Measurements from ENCODE around the gene TMPRSS12. TPM values are rescaled to one million over a fixed set of nuclear protein-coding genes. Genes with fewer than 3 reads are reported as not detected.
"Not testable (repeated sequence)": the region's sequence is repeated elsewhere in the genome, so short reads cannot be mapped to it uniquely, and the experiment has no call there.

TMPRSS12 gene
- total and polyA plus RNA-seq, 5 experiments from 2014 or later: not detected

DNA sequence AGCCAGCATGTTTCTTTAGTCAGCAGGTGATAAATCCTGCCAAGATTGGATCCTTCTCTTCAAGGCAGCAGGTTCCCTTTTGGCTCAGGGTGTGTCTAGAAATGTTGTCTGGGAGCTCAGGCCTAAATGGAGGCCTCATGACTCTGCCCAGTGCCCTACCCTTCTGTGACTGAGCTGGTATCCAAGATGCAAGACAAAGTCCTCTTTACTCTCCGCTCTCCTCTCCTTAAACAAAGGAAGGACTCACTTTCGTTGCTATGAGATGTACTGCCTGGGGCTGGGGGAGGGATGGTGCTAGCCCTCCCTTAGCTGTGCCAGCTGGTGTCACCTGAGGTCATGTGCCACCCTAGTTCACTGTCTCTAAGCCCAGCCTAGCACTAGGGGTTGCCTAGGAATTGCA lies 13.8 kb upstream of the TMPRSS12 start:
- peaks cover 0 to 12% (median 6%) of the 10 kb centered on the region in 9 donors for H3K9me3 Mint-ChIP-seq
- H3K4me3 Mint-ChIP-seq: no peak overlapping the region
- no peak for DNase-seq
- ATAC-seq: no peak
- H3K27me3 Mint-ChIP-seq: peaks cover 0 to 4% (median 0%) of the 10 kb centered on the region in 5 donors
- peaks cover 0 to 6% (median 5%) of the 10 kb centered on the region in 3 donors for H3K36me3 Mint-ChIP-seq
- peaks cover 0 to 9% (median 8%) of the 10 kb centered on the region in 4 donors for H3K4me1 Mint-ChIP-seq
- H3K27ac Mint-ChIP-seq: peak overlapping the region in 3 of 10 donors; percentile 16 to 63 (median 53)
- POLR2A ChIA-PET: no interaction called here

DNA sequence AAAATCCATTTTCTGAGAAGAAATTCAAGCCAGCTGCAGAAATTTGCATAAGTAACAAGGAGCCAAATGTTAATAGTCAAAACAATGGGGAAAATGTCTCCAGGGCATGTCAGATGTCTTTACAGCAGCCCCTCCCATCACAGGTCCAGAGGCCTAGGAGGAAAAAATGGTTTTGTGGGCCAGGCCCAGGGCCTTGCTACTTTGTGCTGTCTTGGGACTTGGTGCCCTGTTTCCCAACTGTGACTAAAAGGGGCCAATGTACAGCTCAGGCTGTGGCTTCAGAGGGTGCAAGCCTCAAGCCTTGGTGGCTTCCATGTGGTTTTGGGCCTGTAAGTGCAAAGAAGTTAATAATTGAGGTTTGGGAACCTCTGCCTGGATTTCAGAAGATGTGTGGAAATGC lies 8.9 kb upstream of the TMPRSS12 start:
- Mint-ChIP-seq H3K36me3 (peaks cover 0 to 13% (median 8%) of the 10 kb centered on the region in 3 donors), H3K9me3 (peaks cover 0 to 29% (median 13%) of the 10 kb centered on the region in 9 donors)
- DNase-seq, H3K27ac Mint-ChIP-seq, ATAC-seq, H3K4me3 Mint-ChIP-seq, H3K27me3 Mint-ChIP-seq, H3K4me1 Mint-ChIP-seq, POLR2A ChIA-PET: not testable (repeated sequence)

DNA sequence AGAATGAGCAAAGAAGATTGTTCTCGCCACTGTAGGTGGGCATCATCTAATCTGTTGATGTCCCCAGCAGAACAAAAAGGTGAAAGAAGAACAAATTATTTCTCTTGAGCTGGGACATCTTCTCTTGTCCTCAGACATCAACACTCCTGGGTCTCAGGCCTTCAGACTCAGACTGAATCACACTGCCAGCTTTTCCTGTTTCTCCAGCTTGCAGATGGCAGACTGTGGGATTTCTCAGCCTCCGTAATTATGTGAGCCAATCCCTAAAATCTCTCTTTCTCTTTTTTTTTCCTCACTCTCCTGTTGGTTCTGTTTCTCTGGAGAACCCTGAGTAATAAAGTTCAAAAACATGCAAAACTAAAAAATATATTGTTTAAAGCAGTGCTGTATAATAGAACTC lies 3.7 kb upstream of the TMPRSS12 start:
- Mint-ChIP-seq H3K36me3 (peaks cover 2 to 20% (median 11%) of the 10 kb centered on the region in 3 donors), H3K4me3 (no peak overlapping the region), H3K9me3 (peaks cover 0 to 35% (median 10%) of the 10 kb centered on the region in 9 donors), H3K4me1 (no peaks in the 10 kb centered on the region), H3K27me3 (peaks cover 0 to 11% (median 8%) of the 10 kb centered on the region in 5 donors), H3K27ac (no peak overlapping the region)
- ATAC-seq (no peak), DNase-seq (no peak)
- POLR2A ChIA-PET: interaction anchor here (0.6 kb wide), 1 partner anchor 533 kb away, joined by 3 read pairs; no protein-coding TSS in a partner anchor

DNA sequence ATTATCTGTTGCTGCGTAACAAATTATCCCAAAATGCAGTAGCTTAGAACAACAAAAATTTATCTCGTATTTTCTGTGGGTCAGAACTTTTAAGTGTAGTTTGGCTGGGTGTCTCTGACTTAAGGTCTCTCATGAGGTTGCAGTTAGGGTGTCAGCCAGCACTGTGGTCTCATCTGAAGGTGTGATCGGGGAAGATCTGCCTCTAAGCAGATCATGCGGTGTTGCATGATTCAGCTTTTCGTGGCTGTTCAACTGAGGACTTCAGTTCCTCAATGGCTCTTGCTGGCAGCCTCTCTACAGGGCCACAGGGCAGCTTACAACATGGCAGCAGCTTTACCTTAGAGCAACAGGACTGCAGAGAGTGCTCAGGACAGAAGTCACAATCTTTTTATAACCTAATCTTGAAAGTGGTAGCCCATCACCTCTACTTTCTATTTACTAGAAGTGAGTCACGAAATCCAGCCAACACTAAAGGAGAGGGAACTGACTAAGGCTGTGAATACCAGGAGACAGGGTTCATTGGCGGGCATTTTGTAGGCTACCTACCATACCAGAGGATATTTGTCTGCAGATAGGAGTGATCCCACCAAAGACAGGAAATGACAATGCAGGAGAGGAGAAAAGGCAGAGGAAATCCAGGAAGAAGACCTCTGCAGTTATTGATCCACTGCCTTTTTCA lies 1.8 kb upstream of the TMPRSS12 start:
- POLR2A ChIA-PET: no interaction called here
- Mint-ChIP-seq H3K4me3 (no peak overlapping the region), H3K4me1 (no peaks in the 10 kb centered on the region), H3K27me3 (peaks cover 0 to 12% (median 10%) of the 10 kb centered on the region in 5 donors), H3K27ac (no peak overlapping the region), H3K36me3 (peaks cover 2 to 13% (median 10%) of the 10 kb centered on the region in 3 donors), H3K9me3 (peaks cover 0 to 17% (median 3%) of the 10 kb centered on the region in 9 donors)
- DNase-seq: no peak
- no peak for ATAC-seq

DNA sequence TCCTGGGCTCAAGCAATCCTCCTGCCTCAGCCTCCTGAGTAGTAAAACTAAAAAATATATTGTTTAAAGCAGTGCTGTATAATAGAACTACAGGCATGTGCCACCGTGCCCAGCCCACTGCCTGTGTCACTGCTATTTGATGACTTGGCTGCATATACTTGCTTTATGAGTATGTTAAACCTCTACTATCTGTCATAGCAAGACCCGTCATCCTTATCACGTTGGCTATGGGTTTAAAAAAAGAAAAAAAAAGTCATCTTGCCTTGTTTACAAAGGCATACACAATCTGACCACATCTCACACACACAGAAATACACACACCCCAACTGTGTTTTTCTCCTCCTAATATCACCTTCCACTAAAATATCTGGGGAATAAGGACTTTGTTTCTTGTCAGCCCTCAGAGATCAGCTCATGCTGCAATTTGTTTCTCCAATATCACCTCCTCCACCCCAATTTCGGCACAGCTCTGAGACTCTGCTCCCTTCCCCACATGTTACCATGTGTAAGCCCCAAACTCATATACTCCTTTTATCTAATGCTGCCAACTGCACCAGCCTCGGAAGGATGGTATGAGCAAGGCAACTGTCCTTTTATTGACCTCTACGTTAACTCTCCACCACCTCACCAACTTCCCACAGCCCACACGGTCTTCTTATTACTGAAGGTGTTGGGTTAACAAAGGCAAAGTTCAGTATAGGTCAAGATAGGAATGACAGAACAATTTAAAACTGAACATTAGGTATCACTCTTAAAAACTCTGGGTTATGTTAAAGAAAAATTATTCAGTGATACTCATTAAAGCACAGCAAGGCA lies 802 bp upstream of the TMPRSS12 start:
- POLR2A ChIA-PET: no interaction called here
- H3K4me3 Mint-ChIP-seq: no peak overlapping the region
- peak overlapping the region in 1 of 10 donors; percentile 37 for H3K27ac Mint-ChIP-seq
- ATAC-seq: no peak
- H3K27me3 Mint-ChIP-seq: peaks cover 0 to 10% (median 10%) of the 10 kb centered on the region in 5 donors
- peaks cover 2 to 13% (median 10%) of the 10 kb centered on the region in 3 donors for H3K36me3 Mint-ChIP-seq
- no peak for DNase-seq
- H3K9me3 Mint-ChIP-seq: peaks cover 0 to 17% (median 3%) of the 10 kb centered on the region in 9 donors
- H3K4me1 Mint-ChIP-seq: no peaks in the 10 kb centered on the region

DNA sequence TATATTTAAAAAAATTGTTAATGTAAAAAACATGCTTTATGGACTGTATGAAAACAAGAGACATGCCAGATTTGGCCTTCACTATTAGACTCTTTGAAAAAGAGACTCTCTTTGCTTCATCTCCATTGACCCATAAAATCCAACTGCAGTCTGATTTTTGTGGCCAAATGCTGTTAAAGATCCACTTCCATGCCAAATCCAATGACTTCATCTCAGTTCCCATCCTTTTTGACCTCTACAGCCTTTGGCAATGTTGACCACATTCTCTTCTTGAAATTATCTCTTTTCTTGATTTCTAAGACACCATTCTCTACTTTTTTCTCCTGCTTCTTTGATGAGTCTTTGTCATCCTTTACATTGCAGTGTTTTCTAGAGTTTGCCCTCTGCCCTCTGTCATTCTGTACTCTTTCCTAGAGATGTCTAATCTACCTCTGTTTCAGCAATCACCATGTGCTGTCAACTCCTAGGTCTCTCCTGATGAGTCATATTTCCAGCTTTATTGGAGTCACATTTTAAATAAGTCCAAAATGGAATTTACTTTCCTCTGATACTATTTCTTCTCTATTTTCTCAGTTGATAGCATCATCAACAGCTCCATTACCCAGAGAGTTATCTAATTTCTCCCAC lies 2.4 kb downstream of the TMPRSS12 start:
- H3K4me1 Mint-ChIP-seq: no peaks in the 10 kb centered on the region
- no peak overlapping the region for H3K4me3 Mint-ChIP-seq
- DNase-seq: no peak
- peaks cover 10 to 17% (median 12%) of the 10 kb centered on the region in 5 donors for H3K27me3 Mint-ChIP-seq
- peaks cover 2 to 13% (median 10%) of the 10 kb centered on the region in 3 donors for H3K36me3 Mint-ChIP-seq
- POLR2A ChIA-PET: no interaction called here
- peaks cover 0 to 17% (median 3%) of the 10 kb centered on the region in 9 donors for H3K9me3 Mint-ChIP-seq
- H3K27ac Mint-ChIP-seq: no peak overlapping the region
- ATAC-seq: no peak

DNA sequence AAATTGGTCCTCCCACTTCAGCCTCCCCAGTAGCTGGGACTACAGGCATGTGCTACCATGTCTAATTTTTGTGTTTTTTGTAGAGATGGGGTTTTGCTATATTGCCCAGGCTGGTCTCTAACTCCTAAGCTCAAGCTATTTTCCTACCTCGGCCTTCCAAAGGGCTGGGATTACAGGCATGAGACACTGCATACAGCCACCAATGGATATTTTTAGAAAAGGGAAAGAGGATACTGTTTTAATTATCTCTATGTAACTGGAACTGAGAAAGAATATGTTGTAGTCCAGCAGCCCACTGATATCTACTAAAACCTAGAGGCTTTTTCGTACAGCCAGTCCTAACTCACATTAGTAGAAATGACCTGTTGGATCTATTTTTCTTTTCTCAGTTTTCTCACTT lies 6.2 kb downstream of the TMPRSS12 start:
- POLR2A ChIA-PET: no interaction called here
- DNase-seq (no peak), ATAC-seq (no peak)
- Mint-ChIP-seq H3K4me1 (no peaks in the 10 kb centered on the region), H3K4me3 (no peak overlapping the region), H3K36me3 (peaks cover 0 to 6% (median 0%) of the 10 kb centered on the region in 3 donors), H3K27ac (no peak overlapping the region), H3K9me3 (peaks cover 0 to 11% (median 4%) of the 10 kb centered on the region in 9 donors), H3K27me3 (peaks cover 6 to 26% (median 12%) of the 10 kb centered on the region in 5 donors)

DNA sequence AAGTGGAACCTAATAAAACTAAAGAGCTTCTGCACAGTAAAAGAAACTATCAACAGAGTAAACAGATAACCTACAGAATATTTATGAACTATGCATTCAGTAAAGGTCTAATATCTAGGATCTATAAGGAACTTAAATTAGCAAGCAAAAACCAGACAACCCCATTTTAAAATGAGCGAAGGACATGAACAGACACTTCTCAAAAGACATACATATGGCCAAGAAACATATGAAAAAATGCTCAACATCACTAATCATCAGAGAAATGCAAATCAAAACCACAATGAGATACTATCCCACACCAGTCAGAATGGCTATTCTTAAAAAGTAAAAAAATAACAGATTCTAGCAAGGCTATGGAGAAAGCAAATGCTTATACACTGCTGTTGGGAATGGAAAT lies 12.5 kb downstream of the TMPRSS12 start:
- H3K27me3 Mint-ChIP-seq, DNase-seq, H3K27ac Mint-ChIP-seq, H3K4me3 Mint-ChIP-seq, H3K4me1 Mint-ChIP-seq, POLR2A ChIA-PET, H3K36me3 Mint-ChIP-seq, ATAC-seq: not testable (repeated sequence)
- H3K9me3 Mint-ChIP-seq: peaks cover 0 to 22% (median 9%) of the 10 kb centered on the region in 9 donors

DNA sequence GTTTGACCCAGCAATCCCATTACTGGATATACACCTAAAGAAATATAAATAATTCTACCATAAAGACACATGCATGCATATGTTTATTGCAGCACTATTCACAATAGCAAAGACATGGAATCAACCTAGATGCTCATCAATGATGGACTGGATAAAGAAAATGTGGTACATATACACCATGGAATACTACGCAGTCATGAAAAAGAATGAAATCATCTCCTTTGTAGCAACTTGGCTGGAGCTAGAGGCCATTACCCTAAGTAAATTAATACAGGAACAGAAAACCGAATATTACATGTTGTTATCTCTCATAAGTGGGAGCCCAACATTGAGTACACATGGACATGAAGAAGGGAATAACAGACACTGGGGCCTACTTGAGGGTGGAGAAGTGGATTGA lies 13.0 kb downstream of the TMPRSS12 start:
- ATAC-seq, H3K27me3 Mint-ChIP-seq, H3K4me1 Mint-ChIP-seq, H3K36me3 Mint-ChIP-seq, H3K4me3 Mint-ChIP-seq, POLR2A ChIA-PET, H3K27ac Mint-ChIP-seq, DNase-seq: not testable (repeated sequence)
- H3K9me3 Mint-ChIP-seq: peaks cover 0 to 22% (median 8%) of the 10 kb centered on the region in 9 donors

DNA sequence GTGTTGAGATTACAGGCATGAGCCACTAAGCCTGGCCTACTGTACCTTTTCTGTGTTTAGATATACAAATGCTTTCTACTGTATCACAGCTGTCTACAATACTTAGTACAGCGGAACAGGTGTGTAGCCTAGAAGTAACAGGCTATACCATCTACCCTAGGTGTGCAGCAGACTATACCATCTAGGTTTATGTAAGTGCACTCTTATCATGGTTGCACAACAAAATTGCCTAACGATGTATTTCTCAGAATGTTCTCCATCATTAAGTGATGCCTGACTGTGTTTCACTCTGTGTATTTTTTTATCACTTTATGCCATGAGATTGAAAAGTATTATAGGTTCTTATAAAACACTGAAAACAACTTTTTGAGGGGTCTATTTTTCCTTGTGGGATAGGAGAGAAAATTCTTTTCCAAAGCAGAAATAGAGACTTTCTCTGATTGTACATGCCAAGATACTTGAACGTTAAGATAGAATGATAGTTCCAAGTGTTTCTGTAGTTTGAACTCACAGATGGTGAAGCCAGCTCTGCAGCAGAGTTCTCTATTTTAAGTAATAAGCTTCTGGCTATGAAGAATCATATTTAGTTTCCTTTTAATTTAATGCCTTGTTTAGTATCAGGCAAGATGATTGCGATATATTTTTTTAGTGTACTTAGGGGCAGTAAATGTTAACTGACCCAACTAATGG lies 17.0 kb downstream of the TMPRSS12 start:
- peaks cover 0 to 13% (median 2%) of the 10 kb centered on the region in 9 donors for H3K9me3 Mint-ChIP-seq
- H3K4me3 Mint-ChIP-seq: no peak overlapping the region
- ATAC-seq (no peak), DNase-seq (no peak)
- POLR2A ChIA-PET: no interaction called here
- H3K27ac Mint-ChIP-seq: no peak overlapping the region
- no peaks in the 10 kb centered on the region for H3K36me3 Mint-ChIP-seq
- H3K4me1 Mint-ChIP-seq: no peaks in the 10 kb centered on the region
- peaks cover 0 to 2% (median 0%) of the 10 kb centered on the region in 5 donors for H3K27me3 Mint-ChIP-seq

DNA sequence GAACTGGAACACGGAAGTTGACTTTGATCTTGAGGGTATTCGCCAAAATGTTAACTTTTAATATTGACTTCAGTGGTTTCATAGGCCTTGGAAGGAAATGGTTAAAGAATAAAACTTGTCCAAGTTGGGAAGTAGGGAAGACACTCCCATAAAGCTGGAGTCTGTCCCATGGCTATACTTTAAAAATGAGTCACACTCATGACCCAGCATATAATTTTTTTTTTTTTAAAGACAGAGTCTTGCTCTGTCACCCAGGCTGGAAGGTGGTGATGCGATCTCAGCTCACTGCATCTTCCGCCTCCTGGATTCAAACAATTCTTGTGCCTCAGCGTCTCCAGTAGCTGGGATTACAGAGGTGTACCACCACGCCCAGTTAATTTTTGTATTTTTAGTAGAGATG lies 19.6 kb downstream of the TMPRSS12 start:
- no peak for DNase-seq
- Mint-ChIP-seq H3K27ac (no peak overlapping the region), H3K27me3 (peaks cover 0 to 2% (median 0%) of the 10 kb centered on the region in 5 donors), H3K4me3 (no peak overlapping the region), H3K36me3 (peaks cover 0 to 8% (median 7%) of the 10 kb centered on the region in 3 donors), H3K9me3 (peaks cover 0 to 17% (median 7%) of the 10 kb centered on the region in 9 donors), H3K4me1 (peaks cover 0 to 16% (median 11%) of the 10 kb centered on the region in 4 donors)
- POLR2A ChIA-PET: no interaction called here
- no peak for ATAC-seq

DNA sequence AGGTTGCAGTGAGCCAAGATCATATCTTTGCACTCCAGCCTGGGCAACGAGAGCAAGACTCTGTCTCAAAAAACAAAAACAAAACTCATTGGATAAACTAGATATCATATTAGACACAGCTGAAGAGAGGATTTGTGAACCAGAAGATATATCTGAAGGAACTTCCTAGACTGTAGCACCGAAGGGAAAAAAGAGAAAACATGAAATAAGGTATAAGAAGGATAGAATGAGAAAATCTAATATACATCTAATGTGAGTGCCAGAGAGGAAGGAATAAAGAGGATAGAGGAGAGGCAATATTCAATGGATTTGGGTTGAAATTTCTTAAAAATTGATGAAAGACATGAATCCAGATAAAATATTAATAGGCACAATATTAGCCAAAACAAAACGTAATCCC lies 22.5 kb downstream of the TMPRSS12 start:
- Mint-ChIP-seq H3K36me3 (peaks cover 0 to 11% (median 8%) of the 10 kb centered on the region in 3 donors), H3K4me1 (peaks cover 5 to 40% (median 32%) of the 10 kb centered on the region in 4 donors), H3K9me3 (peaks cover 3 to 27% (median 9%) of the 10 kb centered on the region in 9 donors), H3K27me3 (no peaks in the 10 kb centered on the region), H3K27ac (peak overlapping the region in 1 of 10 donors; percentile 63), H3K4me3 (peak overlapping the region in 1 of 10 donors; percentile 28)
- ATAC-seq: no peak
- POLR2A ChIA-PET: no interaction called here
- no peak for DNase-seq
